Liver (tissue), 9 donors: Measurements from ENCODE around the gene SP3. TPM values are rescaled to one million over a fixed set of nuclear protein-coding genes. Genes with fewer than 3 reads are reported as not detected.

Source experiments
- DNase-seq: peaks from one replicate; pipeline ENCODE4 v3.0.0-alpha.2; 2017; ENCODE audit warnings: low spot score
- H3K27ac ChIP-seq, 2 donors: one replicate each; pipeline ENCODE4 v1.7.0; 2013; ENCODE audit warnings: inconsistent platforms in 2 of 2, low read length in 2 of 2, control low read depth in 1 of 2, low read depth in 1 of 2, mild to moderate bottlenecking in 1 of 2
- H3K27me3 ChIP-seq, 4 donors: one replicate each; pipeline versions ENCODE4 v1.6.1 to v1.7.0; 2013; ENCODE audit warnings: low read length in 3 of 4, inconsistent platforms in 1 of 4, mild to moderate bottlenecking in 1 of 4, moderate library complexity in 1 of 4; ENCODE audit not compliant: control insufficient read depth in 4 of 4, insufficient read depth in 4 of 4
- H3K36me3 ChIP-seq, 4 donors: one replicate each; pipeline versions ENCODE4 v1.6.1 to v1.7.0; 2013; ENCODE audit warnings: low read length in 3 of 4, mild to moderate bottlenecking in 3 of 4, low read depth in 1 of 4, moderate library complexity in 1 of 4; ENCODE audit not compliant: control insufficient read depth in 4 of 4, insufficient read depth in 3 of 4
- H3K4me1 ChIP-seq, 4 donors: one replicate each; pipeline versions ENCODE4 v1.6.1 to v1.7.0; 2013; ENCODE audit warnings: low read length in 3 of 4, mild to moderate bottlenecking in 3 of 4, moderate library complexity in 1 of 4; ENCODE audit not compliant: control insufficient read depth in 4 of 4, insufficient read depth in 4 of 4
- H3K4me3 ChIP-seq, 3 donors: one replicate each; pipeline versions ENCODE4 v1.6.1 to v1.7.0; 2013; ENCODE audit warnings: low read length in 3 of 3, control low read depth in 1 of 3, low read depth in 1 of 3, mild to moderate bottlenecking in 1 of 3
- H3K9ac ChIP-seq, 2 donors: one replicate each; pipeline ENCODE4 v1.7.0; 2013; ENCODE audit warnings: low read length in 2 of 2, mild to moderate bottlenecking in 2 of 2, moderate library complexity in 2 of 2, control low read depth in 1 of 2, low read depth in 1 of 2
- H3K9me3 ChIP-seq, 4 donors: one replicate each; pipeline versions ENCODE4 v1.6.1 to v1.7.0; 2013; ENCODE audit warnings: low read length in 3 of 4; ENCODE audit not compliant: control insufficient read depth in 4 of 4
- EGR1 ChIP-seq, 2 donors: IDR thresholded peaks; 2 replicates each; pipeline ENCODE4 v1.6.1; 2016 to 2018; ENCODE audit warnings: antibody characterized with exemption in 2 of 2, low read depth in 2 of 2
- FOXA1 ChIP-seq: IDR thresholded peaks from 2 replicates; pipeline ENCODE4 v1.6.1; 2016; ENCODE audit warnings: antibody characterized with exemption
- FOXA2 ChIP-seq: IDR thresholded peaks from 2 replicates; pipeline ENCODE4 v1.6.1; 2016; ENCODE audit warnings: antibody characterized with exemption
- GABPA ChIP-seq, 2 donors: IDR thresholded peaks in 1 of 2; conservative IDR thresholded peaks in 1 of 2; 2 replicates each; pipeline ENCODE4 v1.6.1; 2016; ENCODE audit warnings: antibody characterized with exemption in 2 of 2, mild to moderate bottlenecking in 1 of 2, moderate library complexity in 1 of 2
- HNF4A ChIP-seq, 2 donors: conservative IDR thresholded peaks; 2 replicates each; pipeline ENCODE4 v1.6.1; 2016; ENCODE audit warnings: antibody characterized with exemption in 2 of 2, mild to moderate bottlenecking in 2 of 2
- HNF4G ChIP-seq: IDR thresholded peaks from 2 replicates; pipeline ENCODE4 v1.6.1; 2016; ENCODE audit warnings: antibody characterized with exemption
- JUND ChIP-seq, 2 donors: IDR thresholded peaks; 2 replicates each; pipeline ENCODE4 v1.6.1; 2016; ENCODE audit warnings: antibody characterized with exemption in 2 of 2
- NR2F2 ChIP-seq: IDR thresholded peaks from 2 replicates; pipeline ENCODE4 v1.6.1; 2016; ENCODE audit warnings: antibody characterized with exemption
- RAD21 ChIP-seq, 2 donors: IDR thresholded peaks; 2 replicates each; pipeline ENCODE4 v1.6.1; 2016; ENCODE audit warnings: antibody characterized with exemption in 2 of 2, mild to moderate bottlenecking in 2 of 2
- RXRA ChIP-seq, 2 donors: IDR thresholded peaks; 2 replicates each; pipeline ENCODE4 v1.6.1; 2017 to 2018; ENCODE audit warnings: antibody characterized with exemption in 2 of 2, mild to moderate bottlenecking in 1 of 2
- SP1 ChIP-seq: IDR thresholded peaks from 2 replicates; pipeline ENCODE4 v1.6.1; 2018; ENCODE audit warnings: antibody characterized with exemption, mild to moderate bottlenecking
- TAF1 ChIP-seq: conservative IDR thresholded peaks from 2 replicates; pipeline ENCODE4 v1.6.1; 2016; ENCODE audit warnings: antibody characterized with exemption, mild to moderate bottlenecking
- WGBS: extraction: QIAGEN DNeasy Blood & Tissue Kit; methylation state at CpG from one replicate; pipeline ENCODE4 v1.1.7; 2013; 5-methylcytosine and 5-hydroxymethylcytosine counted together
- polyA plus RNA-seq, 2 donors: library from polyadenylated mRNA; stranded (reverse) in 1 of 2; unstranded in 1 of 2; fragments of 200-250 nt in 1 of 2; fragments of >200 nt in 1 of 2; fragmentation: Nextera tagmentation in 1 of 2; extraction: Ambion mirVana in 1 of 2; gene quantifications; one replicate each; pipeline versions ENCODE4 v1.2.1 to v1.2.3, GENCODE V29; 2013 to 2015
- total RNA-seq, 2 donors: library from RNA; depleted of rRNA; stranded (reverse); fragments of >200 nt; gene quantifications; one replicate each; pipeline ENCODE4 v1.2.3, GENCODE V29; 2014
- TF ChIP-seq, protein P1 (sequence below): IDR thresholded peaks from 2 replicates; pipeline ENCODE4 v1.6.1; 2016; ENCODE audit warnings: antibody characterized with exemption
- TF ChIP-seq, protein P2 (sequence below): IDR thresholded peaks from 2 replicates; pipeline ENCODE4 v1.6.1; 2016; ENCODE audit warnings: antibody characterized with exemption
- TF ChIP-seq, protein P3 (sequence below): IDR thresholded peaks from 2 replicates; pipeline ENCODE4 v1.6.1; 2016; ENCODE audit warnings: antibody characterized with exemption
- TF ChIP-seq, protein P4 (sequence below): IDR thresholded peaks from 2 replicates; pipeline ENCODE4 v1.6.1; 2016; ENCODE audit warnings: antibody characterized with exemption, mild to moderate bottlenecking
- TF ChIP-seq, protein P5 (sequence below): fragments of 150-350 bp; IDR thresholded peaks from 2 replicates; pipeline ENCODE4 v1.5.1; 2017; ENCODE audit warnings: improper control_type of control experiment, low read depth, low read length; ENCODE audit not compliant: missing input control
- donor health status: healthy.
- donor health status: healthy.
- donor health status: healthy.
- donor health status: healthy.
- donor health status: healthy.

The SP3 gene
- total and polyA plus RNA-seq, 4 donors, result 10.0 to 83.7 (median 33.2) TPM

DNA sequence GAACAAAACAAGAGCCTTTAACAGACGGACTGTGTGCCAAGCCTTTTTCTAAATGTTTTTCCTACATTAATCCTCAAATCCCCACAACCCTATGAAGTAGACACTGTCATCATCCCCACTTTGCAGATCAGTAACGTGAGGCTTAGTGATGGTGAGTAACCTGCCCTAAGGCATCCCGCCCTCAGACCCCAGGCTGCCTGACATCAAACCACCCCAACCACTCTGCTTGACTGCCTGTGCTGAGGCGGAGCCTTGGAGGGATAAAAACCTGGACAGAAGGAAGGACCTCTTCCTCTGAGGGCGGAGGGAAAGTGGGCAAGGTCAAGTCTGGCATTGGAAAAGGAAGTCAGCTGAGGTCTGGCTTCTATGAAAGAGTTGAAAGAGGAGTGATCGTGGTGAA is 104.6 kb downstream of the SP3 start:
- Histone ChIP-seq H3K36me3 (no peaks in the 10 kb centered on the region), H3K27me3 (no peaks in the 10 kb centered on the region), H3K4me1 (no peaks in the 10 kb centered on the region), H3K9me3 (no peaks in the 10 kb centered on the region), H3K27ac (no peak overlapping the region), H3K9ac (no peak overlapping the region), H3K4me3 (no peak overlapping the region)
- WGBS, result 73% methylated on average over 6 of the region's 6 CpGs
- TF ChIP-seq RXRA (IDR thresholded peaks at IDR 0.05) (no peak), RAD21 (IDR thresholded peaks at IDR 0.05) (no peak), HNF4A (conservative IDR thresholded peaks at IDR 0.05) (no peak), HNF4G (no peak), FOXA1 (no peak), SP1 (no peak), EGR1 (IDR thresholded peaks at IDR 0.05; ENCODE audit: low read depth in 2 of 2) (no peak), TAF1 (no peak), JUND (IDR thresholded peaks at IDR 0.05) (no peak), FOXA2 (no peak)
- TF ChIP-seq, protein P1, sequence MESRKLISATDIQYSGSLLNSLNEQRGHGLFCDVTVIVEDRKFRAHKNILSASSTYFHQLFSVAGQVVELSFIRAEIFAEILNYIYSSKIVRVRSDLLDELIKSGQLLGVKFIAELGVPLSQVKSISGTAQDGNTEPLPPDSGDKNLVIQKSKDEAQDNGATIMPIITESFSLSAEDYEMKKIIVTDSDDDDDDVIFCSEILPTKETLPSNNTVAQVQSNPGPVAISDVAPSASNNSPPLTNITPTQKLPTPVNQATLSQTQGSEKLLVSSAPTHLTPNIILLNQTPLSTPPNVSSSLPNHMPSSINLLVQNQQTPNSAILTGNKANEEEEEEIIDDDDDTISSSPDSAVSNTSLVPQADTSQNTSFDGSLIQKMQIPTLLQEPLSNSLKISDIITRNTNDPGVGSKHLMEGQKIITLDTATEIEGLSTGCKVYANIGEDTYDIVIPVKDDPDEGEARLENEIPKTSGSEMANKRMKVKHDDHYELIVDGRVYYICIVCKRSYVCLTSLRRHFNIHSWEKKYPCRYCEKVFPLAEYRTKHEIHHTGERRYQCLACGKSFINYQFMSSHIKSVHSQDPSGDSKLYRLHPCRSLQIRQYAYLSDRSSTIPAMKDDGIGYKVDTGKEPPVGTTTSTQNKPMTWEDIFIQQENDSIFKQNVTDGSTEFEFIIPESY, result no peak
- TF ChIP-seq, protein P2, sequence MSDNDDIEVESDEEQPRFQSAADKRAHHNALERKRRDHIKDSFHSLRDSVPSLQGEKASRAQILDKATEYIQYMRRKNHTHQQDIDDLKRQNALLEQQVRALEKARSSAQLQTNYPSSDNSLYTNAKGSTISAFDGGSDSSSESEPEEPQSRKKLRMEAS, result no peak
- TF ChIP-seq, protein P3, sequence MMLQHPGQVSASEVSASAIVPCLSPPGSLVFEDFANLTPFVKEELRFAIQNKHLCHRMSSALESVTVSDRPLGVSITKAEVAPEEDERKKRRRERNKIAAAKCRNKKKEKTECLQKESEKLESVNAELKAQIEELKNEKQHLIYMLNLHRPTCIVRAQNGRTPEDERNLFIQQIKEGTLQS, result no peak
- DNase-seq, result no peak

DNA sequence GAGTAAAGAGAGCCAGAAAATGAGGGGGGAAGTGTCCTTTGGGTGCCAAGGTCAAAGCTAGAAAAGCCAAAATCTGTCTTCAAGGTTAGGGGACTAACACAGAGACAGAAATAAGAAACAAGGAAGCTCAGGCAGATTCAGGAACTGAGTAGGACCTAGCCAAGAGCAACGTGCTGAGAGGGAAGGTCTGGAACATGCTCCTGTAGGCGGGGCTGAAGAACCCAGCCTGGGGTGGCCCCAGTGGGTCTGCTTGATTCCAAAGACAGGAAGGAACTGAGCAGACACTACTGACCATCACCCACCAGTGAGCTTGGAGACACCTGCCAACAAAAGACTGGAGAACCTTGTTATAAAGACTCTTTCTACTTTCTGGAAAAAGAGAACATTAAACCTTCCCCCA is 105.1 kb downstream of the SP3 start:
- TF ChIP-seq NR2F2 (no peak), FOXA2 (no peak), HNF4G (no peak), HNF4A (conservative IDR thresholded peaks at IDR 0.05) (no peak), GABPA (IDR thresholded peaks at IDR 0.05 in 1 of 2, conservative IDR thresholded peaks at IDR 0.05 in 1 of 2) (no peak), FOXA1 (no peak)
- TF ChIP-seq, protein P1, result no peak
- TF ChIP-seq, protein P4, sequence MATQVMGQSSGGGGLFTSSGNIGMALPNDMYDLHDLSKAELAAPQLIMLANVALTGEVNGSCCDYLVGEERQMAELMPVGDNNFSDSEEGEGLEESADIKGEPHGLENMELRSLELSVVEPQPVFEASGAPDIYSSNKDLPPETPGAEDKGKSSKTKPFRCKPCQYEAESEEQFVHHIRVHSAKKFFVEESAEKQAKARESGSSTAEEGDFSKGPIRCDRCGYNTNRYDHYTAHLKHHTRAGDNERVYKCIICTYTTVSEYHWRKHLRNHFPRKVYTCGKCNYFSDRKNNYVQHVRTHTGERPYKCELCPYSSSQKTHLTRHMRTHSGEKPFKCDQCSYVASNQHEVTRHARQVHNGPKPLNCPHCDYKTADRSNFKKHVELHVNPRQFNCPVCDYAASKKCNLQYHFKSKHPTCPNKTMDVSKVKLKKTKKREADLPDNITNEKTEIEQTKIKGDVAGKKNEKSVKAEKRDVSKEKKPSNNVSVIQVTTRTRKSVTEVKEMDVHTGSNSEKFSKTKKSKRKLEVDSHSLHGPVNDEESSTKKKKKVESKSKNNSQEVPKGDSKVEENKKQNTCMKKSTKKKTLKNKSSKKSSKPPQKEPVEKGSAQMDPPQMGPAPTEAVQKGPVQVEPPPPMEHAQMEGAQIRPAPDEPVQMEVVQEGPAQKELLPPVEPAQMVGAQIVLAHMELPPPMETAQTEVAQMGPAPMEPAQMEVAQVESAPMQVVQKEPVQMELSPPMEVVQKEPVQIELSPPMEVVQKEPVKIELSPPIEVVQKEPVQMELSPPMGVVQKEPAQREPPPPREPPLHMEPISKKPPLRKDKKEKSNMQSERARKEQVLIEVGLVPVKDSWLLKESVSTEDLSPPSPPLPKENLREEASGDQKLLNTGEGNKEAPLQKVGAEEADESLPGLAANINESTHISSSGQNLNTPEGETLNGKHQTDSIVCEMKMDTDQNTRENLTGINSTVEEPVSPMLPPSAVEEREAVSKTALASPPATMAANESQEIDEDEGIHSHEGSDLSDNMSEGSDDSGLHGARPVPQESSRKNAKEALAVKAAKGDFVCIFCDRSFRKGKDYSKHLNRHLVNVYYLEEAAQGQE, result no peak
- TF ChIP-seq, protein P5, sequence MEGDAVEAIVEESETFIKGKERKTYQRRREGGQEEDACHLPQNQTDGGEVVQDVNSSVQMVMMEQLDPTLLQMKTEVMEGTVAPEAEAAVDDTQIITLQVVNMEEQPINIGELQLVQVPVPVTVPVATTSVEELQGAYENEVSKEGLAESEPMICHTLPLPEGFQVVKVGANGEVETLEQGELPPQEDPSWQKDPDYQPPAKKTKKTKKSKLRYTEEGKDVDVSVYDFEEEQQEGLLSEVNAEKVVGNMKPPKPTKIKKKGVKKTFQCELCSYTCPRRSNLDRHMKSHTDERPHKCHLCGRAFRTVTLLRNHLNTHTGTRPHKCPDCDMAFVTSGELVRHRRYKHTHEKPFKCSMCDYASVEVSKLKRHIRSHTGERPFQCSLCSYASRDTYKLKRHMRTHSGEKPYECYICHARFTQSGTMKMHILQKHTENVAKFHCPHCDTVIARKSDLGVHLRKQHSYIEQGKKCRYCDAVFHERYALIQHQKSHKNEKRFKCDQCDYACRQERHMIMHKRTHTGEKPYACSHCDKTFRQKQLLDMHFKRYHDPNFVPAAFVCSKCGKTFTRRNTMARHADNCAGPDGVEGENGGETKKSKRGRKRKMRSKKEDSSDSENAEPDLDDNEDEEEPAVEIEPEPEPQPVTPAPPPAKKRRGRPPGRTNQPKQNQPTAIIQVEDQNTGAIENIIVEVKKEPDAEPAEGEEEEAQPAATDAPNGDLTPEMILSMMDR, result no peak
- TF ChIP-seq, protein P2, result no peak
- WGBS, result 32% methylated on average over 2 of the region's 2 CpGs
- no peak overlapping the region for H3K4me3 ChIP-seq
- H3K9me3 ChIP-seq, result no peaks in the 10 kb centered on the region
- DNase-seq, result no peak
- H3K27me3 ChIP-seq, result no peaks in the 10 kb centered on the region
- H3K4me1 ChIP-seq, result no peaks in the 10 kb centered on the region
- no peaks in the 10 kb centered on the region for H3K36me3 ChIP-seq
- H3K9ac ChIP-seq, result no peak overlapping the region
- no peak overlapping the region for H3K27ac ChIP-seq
